Measurements from ENCODE around the gene EFNA5.

- TF ChIP-seq EZH2 (IDR thresholded peaks at IDR 0.05; ENCODE audit: low read length) = no peak
- no peak for TF ChIP-seq CTCF (optimal IDR thresholded peaks at IDR 0.05 in 1 of 3, IDR thresholded peaks at IDR 0.05 in 1 of 3, conservative IDR thresholded peaks at IDR 0.05 in 1 of 3; ENCODE audit: extremely low read depth in 1 of 3, insufficient read depth in 2 of 3, low read length in 3 of 3)
Observed at GRCh38 chr5:107577394-107577950, 93.3 kb downstream of the EFNA5 start.

Data from keratinocyte (primary cell).